Measurements from ENCODE around the gene AGRN. TPM values are rescaled to one million over a fixed set of nuclear protein-coding genes. Genes with fewer than 3 reads are reported as not detected.

Gene AGRN
- total RNA-seq: 10 to 100 TPM; 32.0 to 54.4 (median 40.6) TPM
- long read RNA-seq, donor 1, partial matches to known transcripts: 22 of 23 reads
- long read RNA-seq, donor 1, other reads (novel, unspliced or antisense): 1 of 23 reads
- long read RNA-seq, donor 2: 0 reads

DNA sequence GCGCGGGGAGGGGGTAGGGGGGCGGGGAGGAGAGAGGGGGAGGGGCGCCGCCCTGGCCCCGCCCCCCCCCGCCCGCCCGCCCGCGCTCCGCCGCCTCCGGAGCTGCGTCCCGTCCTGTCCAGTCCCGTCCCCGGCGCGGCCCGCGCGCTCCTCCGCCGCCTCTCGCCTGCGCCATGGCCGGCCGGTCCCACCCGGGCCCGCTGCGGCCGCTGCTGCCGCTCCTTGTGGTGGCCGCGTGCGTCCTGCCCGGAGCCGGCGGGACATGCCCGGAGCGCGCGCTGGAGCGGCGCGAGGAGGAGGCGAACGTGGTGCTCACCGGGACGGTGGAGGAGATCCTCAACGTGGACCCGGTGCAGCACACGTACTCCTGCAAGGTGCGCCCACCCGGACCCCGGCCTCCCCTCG is at the start of gene AGRN:
AGRN (plus strand) TSS at position 121 of the 405 bp plus-strand sequence; CDS start at position 174, 53 bp downstream.
- Histone ChIP-seq H3K4me3 (peak within 1 kb of the TSS; percentile 48), H3K36me3 (ENCODE audit: low read depth) (no peaks in the 10 kb centered on the region), H3K9me3 (no peaks in the 10 kb centered on the region), H3K4me1 (ENCODE audit: low read depth) (peaks cover 16% of the 10 kb centered on the region)
- ATAC-seq: peak; percentile 45
- TF ChIP-seq, protein P1, sequence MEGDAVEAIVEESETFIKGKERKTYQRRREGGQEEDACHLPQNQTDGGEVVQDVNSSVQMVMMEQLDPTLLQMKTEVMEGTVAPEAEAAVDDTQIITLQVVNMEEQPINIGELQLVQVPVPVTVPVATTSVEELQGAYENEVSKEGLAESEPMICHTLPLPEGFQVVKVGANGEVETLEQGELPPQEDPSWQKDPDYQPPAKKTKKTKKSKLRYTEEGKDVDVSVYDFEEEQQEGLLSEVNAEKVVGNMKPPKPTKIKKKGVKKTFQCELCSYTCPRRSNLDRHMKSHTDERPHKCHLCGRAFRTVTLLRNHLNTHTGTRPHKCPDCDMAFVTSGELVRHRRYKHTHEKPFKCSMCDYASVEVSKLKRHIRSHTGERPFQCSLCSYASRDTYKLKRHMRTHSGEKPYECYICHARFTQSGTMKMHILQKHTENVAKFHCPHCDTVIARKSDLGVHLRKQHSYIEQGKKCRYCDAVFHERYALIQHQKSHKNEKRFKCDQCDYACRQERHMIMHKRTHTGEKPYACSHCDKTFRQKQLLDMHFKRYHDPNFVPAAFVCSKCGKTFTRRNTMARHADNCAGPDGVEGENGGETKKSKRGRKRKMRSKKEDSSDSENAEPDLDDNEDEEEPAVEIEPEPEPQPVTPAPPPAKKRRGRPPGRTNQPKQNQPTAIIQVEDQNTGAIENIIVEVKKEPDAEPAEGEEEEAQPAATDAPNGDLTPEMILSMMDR (IDR thresholded peaks at IDR 0.05): no peak
- peak; percentile 60 to 79 (median 79) for DNase-seq
- intact Hi-C loops (cut with DNase I, micrococcal nuclease): no loop called here

GRCh38 chr1:970242-970972 is 49.5 kb upstream of the AGRN start:
- H3K9me3 ChIP-seq: no peaks in the 10 kb centered on the region
- H3K4me3 ChIP-seq: no peak overlapping the region
- H3K4me1 ChIP-seq (ENCODE audit: low read depth): peaks cover 14% of the 10 kb centered on the region
- TF ChIP-seq, protein P1 (IDR thresholded peaks at IDR 0.05): no peak
- DNase-seq: no peak
- ATAC-seq: no peak
- intact Hi-C loops (cut with DNase I, micrococcal nuclease): no loop called here
- H3K36me3 ChIP-seq (ENCODE audit: low read depth): no peaks in the 10 kb centered on the region

- Histone ChIP-seq H3K36me3 (ENCODE audit: low read depth) (no peaks in the 10 kb centered on the region), H3K4me1 (ENCODE audit: low read depth) (peaks cover 11% of the 10 kb centered on the region), H3K9me3 (no peaks in the 10 kb centered on the region), H3K4me3 (no peak overlapping the region)
- TF ChIP-seq, protein P1 (IDR thresholded peaks at IDR 0.05): no peak
- ATAC-seq (no peak), DNase-seq (peak in 1 of 3 donors; percentile 41)
- intact Hi-C loops (cut with DNase I, micrococcal nuclease): no loop called here
Measured at GRCh38 chr1:970973-971730, 48.8 kb upstream of the AGRN start.

GRCh38 chr1:971751-972506 is 48.0 kb upstream of the AGRN start:
- intact Hi-C loops (cut with DNase I, micrococcal nuclease): no loop called here
- ATAC-seq (no peak), DNase-seq (no peak)
- Histone ChIP-seq H3K4me3 (no peak overlapping the region), H3K36me3 (ENCODE audit: low read depth) (no peaks in the 10 kb centered on the region), H3K9me3 (no peaks in the 10 kb centered on the region), H3K4me1 (ENCODE audit: low read depth) (peaks cover 8% of the 10 kb centered on the region)
- TF ChIP-seq, protein P1 (IDR thresholded peaks at IDR 0.05): no peak

DNA sequence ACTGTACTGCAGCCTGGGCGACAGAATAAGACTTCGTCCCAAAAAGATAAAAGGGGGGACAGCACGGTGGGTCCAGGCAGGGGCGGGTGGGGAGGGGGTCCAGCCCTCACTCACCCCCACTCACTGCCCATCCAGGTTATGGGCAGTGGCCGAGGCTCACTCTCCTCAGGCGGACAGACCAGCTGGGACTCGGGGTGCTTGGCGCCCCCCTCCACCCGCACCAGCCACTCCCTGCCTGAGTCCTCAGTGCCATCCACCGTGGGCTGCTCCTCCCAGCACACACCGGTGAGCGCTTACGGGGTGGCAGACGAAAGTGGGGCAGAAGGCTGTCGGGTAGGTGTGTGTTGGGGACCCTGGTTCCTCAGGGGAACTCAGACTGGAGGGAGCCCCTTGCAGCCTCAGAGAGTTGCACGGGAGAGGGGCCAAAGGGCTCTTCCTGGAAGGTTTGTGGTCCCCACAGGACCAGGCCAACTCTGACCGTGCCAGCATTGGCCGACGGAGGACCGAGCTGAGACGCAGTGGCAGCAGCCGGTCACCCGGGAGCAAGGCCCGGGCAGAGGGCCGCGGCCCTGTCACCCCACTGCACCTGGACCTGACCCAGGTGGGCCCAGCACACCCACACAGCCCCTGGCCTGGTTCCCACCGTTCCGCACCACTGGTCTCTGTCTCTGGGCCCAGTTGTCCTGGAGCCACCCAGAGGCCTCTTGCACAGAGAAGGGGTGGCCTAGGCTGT is 47.0 kb upstream of the AGRN start:
- H3K36me3 ChIP-seq (ENCODE audit: low read depth): no peaks in the 10 kb centered on the region
- H3K4me1 ChIP-seq (ENCODE audit: low read depth): peaks cover 5% of the 10 kb centered on the region
- no peaks in the 10 kb centered on the region for H3K9me3 ChIP-seq
- intact Hi-C loops (cut with DNase I, micrococcal nuclease): no loop called here
- DNase-seq: peak in 1 of 3 donors; percentile 41
- no peak for ATAC-seq
- H3K4me3 ChIP-seq: no peak overlapping the region
- TF ChIP-seq, protein P1 (IDR thresholded peaks at IDR 0.05): no peak
